GM03348 (cell line): ENCODE results near the gene RGS14.

Source experiments
- DNase-seq: peaks from one replicate; pipeline ENCODE4 v3.0.0; 2012; ENCODE audit warnings: low spot score

RGS14 gene

GRCh38 chr5:177382423-177383029 lies 24.8 kb downstream of the RGS14 start:
- no peak for DNase-seq

- no peak for DNase-seq
These were observed 25.5 kb downstream of the RGS14 start for GRCh38 chr5:177383181-177383580.

DNA sequence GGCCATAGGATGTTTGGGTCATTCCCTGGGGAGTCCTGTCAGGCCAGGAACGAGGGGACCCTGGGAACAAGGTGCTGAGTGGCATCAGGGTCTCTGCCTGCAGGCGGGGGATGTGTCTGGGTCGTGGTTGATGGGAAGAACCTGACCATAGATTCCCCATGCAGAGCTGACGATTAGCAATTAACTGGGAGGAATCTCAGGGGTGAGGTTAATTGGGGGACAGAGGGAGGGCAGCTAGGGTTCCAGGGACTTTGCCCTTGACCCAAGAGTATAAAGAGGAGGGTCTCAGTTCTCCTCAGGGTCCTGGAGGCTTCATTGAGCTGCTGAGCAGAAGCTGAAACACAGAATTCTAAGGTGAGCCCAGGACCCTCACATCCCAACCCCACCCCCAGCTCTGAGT lies 26.4 kb downstream of the RGS14 start, which contains the start of gene SLC34A1:
Gene SLC34A1 (plus strand): TSS at position 301 of the 400 bp plus-strand sequence. CDS start 1,308 bp downstream, outside the sequence.
- DNase-seq, result no peak

DNA sequence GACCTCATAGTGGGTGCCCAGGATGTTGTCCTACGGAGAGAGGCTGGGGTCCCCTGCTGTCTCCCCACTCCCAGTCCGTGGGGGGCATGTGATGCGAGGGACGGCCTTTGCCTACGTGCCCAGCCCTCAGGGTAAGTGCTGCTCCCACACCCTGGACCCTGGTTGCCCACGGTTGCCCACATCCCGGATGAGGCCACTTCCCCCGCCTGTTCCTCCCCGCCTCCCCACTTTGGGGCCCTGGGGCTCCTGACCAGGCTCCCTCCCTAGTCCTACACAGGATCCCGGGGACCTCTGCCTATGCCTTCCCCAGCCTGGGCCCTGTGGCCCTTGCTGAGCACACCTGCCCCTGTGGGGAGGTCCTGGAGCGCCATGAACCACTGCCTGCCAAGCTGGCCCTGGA lies 28.0 kb downstream of the RGS14 start:
- no peak for DNase-seq

GRCh38 chr5:177386542-177386941 lies 28.8 kb downstream of the RGS14 start:
- DNase-seq, result no peak

DNA sequence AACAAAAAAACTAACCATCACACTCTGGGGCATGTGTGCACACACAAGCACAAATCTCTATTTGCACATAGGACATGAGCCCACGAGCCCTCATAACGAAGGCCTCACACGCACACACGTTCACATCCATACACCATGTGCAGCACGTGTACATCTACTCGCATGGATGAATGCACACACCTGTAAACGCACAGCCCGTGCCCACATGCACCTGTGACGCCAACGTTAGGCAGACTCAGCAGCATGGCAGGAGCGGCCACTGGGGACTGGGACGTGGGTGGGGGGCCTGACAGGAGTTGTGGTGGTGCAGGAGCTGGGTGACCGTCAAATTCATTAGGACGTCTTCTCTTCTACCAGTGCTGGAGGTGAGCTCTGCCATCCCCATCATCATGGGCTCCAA lies 29.7 kb downstream of the RGS14 start:
- no peak for DNase-seq

GRCh38 chr5:177388521-177389052 lies 30.9 kb downstream of the RGS14 start:
- DNase-seq, result no peak

- DNase-seq, result peak; percentile 65
These were observed 31.8 kb downstream of the RGS14 start for GRCh38 chr5:177389241-177390169.

DNA sequence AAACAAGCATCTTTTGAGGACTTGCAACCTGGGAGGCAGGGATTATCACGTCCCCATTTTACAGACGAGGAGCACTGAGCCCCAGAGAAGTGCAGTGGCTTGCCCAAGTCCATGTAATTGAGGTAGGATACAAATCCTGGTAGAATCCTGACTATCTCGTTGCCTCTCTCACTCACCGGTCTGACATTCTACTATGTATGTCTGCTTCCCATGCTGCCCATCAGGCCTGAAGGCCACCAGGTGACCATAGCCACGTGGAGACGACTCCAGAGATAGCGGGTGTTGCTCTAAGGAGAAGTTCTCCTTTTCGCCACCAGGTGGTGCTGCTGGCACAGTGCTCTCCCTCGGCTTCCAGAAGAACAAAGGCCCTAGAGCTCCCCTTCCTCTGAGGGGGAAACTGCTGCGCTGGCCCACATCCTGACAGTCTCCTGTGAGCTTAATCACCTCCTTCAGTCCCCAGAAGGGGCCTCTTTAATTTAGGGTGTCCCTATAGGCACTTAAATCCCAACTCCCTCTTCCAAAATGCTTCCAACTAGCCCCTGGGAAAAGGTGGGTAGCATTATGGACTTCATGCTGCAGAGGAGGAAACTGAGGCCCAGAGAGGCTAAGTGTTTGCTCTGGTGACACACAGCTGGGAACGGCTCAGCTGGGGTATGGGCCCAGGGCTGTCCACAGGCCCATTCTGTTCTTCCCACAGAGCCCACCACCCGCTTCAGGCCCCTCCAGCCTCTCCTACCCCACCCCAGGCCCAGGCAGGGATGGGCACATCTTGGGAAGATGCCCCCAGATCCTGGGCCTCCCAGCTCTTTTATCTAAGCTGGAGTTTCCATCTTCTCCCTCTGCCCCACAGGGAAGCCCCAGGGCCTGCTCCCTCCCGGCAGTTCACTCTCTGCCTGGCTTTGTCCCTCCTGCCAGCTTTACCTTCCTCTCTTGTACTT lies 32.9 kb downstream of the RGS14 start:
- peak; percentile 92 for DNase-seq

GRCh38 chr5:177392765-177393164 lies 35.0 kb downstream of the RGS14 start:
- no peak for DNase-seq

DNA sequence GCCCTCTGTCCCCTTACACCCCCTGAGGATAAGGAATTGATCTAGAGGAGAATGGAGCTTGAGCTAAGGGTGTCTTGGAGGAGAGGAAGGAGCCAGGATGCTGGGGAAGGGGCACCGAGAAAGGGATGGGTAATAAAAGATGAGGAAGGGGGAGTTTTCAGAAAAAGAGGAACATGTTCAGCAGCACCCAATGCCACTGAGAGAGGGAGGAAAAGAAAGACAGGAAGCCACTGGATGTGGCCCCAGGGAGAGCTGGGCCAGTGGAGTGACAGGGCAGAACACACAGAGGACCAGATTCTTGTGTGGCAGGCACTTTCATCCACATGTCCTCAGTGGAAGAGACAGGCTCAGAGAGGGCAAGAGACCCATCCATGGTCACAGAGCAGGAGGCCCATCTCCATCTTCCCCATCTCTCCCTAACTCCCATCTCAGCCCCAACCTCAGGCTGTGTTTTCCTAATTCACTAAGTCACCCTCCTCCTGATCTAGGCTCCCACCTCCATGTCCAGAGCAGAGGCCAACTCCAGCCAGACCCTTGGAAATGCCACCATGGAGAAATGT lies 35.6 kb downstream of the RGS14 start:
- DNase-seq, result no peak

DNA sequence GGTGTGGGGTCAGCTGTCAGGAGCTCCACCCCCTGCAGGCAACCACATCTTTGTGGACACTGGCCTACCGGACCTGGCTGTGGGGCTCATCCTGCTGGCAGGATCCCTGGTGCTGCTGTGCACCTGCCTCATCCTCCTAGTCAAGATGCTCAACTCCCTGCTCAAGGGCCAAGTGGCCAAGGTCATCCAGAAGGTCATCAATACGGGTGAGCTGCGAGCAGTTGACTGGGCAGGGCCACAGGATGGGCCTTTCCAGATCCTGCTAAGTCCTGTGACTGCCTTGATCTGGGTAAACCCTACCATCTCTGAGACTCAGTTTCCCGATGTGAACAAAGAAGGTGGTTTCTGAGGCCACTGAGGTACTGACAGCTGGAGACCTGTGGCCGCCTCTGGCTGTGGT lies 36.3 kb downstream of the RGS14 start:
- DNase-seq, result no peak

DNA sequence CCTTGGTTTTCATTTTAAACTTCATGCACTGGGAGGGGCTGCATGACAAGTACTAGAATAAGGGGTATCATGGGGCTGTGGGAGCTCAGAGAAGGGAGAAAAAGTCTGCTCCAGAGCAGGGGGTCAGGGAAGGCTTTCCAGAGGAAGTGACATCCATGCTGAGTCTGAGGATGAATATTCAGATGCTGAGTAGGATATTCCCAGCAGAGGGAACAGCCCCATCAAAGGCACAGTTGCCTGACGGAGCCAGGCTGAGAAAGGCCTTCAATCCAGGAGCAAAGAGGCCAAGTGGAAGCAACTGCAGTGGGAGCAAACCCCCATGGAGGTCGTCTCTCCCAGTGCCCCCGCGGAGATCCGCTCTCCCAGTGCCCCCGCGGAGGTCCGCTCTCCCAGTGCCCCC lies 38.4 kb downstream of the RGS14 start:
- DNase-seq, result no peak

DNA sequence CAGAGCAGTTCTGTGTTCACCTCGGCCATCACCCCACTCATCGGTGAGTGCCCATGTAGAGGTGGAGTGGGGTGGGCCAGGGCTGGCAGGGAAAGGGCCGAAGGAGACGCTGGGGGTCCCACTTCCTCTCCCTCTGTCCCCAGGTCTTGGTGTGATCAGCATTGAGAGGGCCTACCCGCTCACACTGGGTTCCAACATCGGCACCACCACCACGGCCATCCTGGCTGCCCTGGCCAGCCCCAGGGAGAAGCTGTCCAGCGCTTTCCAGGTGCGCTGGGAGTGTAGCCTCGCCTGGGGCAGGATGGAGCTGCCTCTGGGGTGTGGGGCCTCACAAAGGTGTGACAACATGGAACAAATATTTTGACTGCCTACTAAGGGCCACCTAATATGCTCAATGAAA lies 39.1 kb downstream of the RGS14 start:
- DNase-seq, result no peak

- DNase-seq, result no peak
These were observed 40.2 kb downstream of the RGS14 start for GRCh38 chr5:177397875-177398390.

DNA sequence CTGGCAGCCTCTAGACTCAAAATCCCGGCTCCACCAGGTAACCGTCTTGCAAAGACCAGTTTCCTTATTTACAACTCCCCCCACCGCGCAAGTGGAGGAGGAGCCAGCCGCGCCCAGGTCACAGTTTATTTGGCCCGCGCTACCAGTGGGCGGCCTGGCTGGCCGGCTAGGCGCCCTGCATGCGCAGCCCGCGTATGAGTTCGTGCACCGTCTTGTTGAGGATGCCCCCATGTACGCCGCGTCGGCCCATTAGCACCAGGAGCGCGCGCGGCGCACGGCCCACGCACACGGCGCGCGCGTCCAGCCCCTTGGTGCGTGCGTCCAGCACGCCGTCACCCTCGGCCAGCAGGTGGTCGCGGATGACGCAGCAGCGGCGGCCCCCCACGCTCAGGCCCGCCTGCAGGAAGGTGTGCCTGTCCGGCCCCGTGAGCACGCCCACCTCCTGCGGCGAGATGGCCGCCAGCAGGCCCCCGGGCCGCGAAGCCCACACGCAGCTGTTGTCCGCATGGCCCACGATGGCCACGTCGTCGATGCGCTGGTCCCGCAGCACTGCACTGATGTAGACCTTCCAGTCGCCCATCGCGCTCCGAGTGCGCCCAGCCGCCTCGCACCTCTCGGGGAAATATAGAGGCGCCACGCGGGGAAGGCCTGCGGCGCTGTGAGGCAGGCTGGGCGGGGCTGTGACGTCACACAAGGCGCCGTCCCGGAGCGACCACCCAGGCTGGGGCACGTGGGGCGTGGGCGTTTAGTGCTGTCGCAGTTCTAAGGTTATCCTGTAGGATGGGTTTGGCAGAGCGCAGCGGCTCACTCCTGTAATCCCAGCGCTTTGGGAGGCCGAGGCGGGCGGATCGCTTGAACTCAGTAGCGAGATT lies 42.5 kb downstream of the RGS14 start, which contains the start of gene PFN3:
Gene PFN3 (minus strand): TSS at position 665 of the 872 bp plus-strand sequence. CDS start 85 bp downstream, at position 580.
- no peak for DNase-seq

DNA sequence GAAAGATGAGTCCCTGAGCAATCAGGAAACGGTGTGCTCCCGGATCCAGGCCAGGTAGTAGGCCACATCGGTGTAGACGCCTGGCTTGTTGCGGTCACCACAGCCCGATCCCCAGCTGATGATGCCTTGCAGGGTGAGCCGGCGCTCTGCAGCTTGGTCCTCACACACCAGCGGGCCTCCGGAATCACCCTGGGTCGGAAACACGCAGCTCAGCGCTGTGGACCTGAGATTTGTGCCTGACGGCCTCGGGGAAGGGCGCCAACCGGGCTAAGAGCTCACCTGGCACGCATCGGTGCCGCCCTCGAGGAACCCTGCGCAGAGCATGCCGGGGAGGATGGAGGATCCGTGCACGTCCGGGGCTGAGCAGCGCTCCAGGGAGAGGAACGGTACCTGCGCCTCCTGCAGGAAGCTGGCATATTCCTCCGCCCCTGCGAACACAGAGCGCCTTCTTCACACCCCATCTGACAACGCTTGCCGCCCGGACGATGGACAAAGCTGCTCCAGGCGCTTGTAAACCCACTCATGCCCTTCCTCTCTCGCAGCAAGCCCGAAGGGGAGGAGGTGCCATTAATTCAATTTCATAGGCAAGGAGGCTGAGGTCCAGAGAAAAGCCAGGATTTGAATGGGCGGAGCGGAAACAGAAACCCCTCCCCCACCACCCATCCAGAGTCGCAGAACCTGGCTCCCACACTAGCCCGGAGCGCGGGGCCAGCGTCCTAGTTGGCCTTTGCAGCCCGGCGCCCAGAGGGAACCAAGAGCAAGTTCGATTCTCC lies 44.7 kb downstream of the RGS14 start:
- DNase-seq, result peak; percentile 54

DNA sequence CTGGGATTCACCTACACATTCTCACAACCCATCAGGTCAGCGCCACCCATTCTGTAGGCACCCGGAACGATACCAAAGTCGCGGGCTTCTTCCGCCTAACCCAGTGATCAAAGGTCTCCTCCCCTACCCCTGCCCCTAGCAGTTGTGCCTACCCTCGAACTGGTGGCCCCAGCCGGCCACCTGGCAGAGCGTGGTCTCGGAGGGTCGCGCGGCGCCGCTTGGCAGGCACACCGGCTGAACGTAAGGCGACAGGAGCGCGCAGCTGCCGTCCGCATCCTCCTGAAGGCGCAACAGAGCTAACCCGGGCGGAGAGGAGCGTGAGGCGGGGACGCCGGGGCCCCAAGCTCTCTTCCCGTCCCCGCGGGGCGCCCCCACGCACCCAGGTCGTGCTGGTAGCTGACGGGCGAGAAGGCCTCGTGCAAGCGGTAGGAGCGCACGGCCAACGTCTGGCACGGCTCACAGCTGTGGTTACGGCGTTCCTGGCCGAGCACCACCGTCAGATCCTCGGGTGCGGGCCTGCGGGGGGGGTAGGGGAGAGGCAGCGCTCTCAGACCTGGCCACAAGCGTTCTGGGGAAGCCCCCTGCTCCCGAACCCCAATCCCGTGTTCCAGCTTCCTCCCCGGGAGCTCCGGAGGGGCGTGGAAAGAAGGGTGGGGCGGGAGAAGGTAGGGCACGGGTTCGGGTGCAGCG lies 45.5 kb downstream of the RGS14 start:
- DNase-seq, result no peak
